GM12878 (cell line): ENCODE data around the gene IKZF1. TPM values are rescaled to one million over a fixed set of nuclear protein-coding genes. Genes with fewer than 3 reads are reported as not detected.
A peak's percentile ranks its signal among the peaks of the same experiment; 100 is the strongest.

ENCODE experiments used
- BCL11A ChIP-seq: IDR thresholded peaks from 2 replicates; pipeline ENCODE4 v1.6.1; 2011; ENCODE audit warnings: low read depth, low read length
- E2F4 ChIP-seq: IDR thresholded peaks from 2 replicates; pipeline ENCODE4 v1.6.1; 2012; ENCODE audit warnings: low read depth, low read length, improper control_type of control experiment
- E4F1 ChIP-seq: fragments of 450-650 bp; IDR thresholded peaks from 2 replicates; pipeline ENCODE4 v1.6.1; 2018; ENCODE audit warnings: borderline replicate concordance, mild to moderate bottlenecking; ENCODE audit not compliant: partially characterized antibody
- EGR1 ChIP-seq, 2 experiments: IDR thresholded peaks; 1 replicate in 1 of 2; 2 replicates in 1 of 2; pipeline ENCODE4 v1.6.1; 2011 to 2012; ENCODE audit warnings: low read depth in 2 of 2, low read length in 2 of 2, borderline replicate concordance in 1 of 2, mild to moderate bottlenecking in 1 of 2, moderate library complexity in 1 of 2
- HDGF ChIP-seq: fragments of 450-650 bp; IDR thresholded peaks from 2 replicates; pipeline ENCODE4 v1.6.1; 2016; ENCODE audit warnings: antibody characterized with exemption
- IKZF2 ChIP-seq, 2 experiments: fragments of 450-650 bp; IDR thresholded peaks; 2 replicates each; pipeline ENCODE4 v1.6.1; 2017; ENCODE audit warnings: mild to moderate bottlenecking in 2 of 2, moderate library complexity in 2 of 2
- NR2C2 ChIP-seq: IDR thresholded peaks from 2 replicates; pipeline ENCODE4 v1.6.1; 2011; ENCODE audit warnings: borderline replicate concordance, low read depth; ENCODE audit not compliant: control insufficient read depth, insufficient read length
- PAX8 ChIP-seq: fragments of 450-650 bp; IDR thresholded peaks from 2 replicates; pipeline ENCODE4 v1.6.1; 2017; ENCODE audit warnings: mild to moderate bottlenecking, moderate library complexity
- POLR2AphosphoS2 ChIP-seq: IDR thresholded peaks from 2 replicates; pipeline ENCODE4 v1.6.1; 2011; ENCODE audit warnings: low read depth, mild to moderate bottlenecking, low read length, improper control_type of control experiment, moderate library complexity
- POLR2AphosphoS5 ChIP-seq: IDR thresholded peaks from 2 replicates; pipeline ENCODE4 v1.6.1; 2011; ENCODE audit warnings: mild to moderate bottlenecking, low read length, inconsistent platforms
- RB1 ChIP-seq: fragments of 450-650 bp; formaldehyde crosslinking; IDR thresholded peaks from 2 replicates; pipeline ENCODE4 v1.6.1; 2017; ENCODE audit warnings: mild to moderate bottlenecking, borderline replicate concordance
- RFX5 ChIP-seq: IDR thresholded peaks from 2 replicates; pipeline ENCODE4 v1.6.1; 2011; ENCODE audit warnings: low read depth, low read length, improper control_type of control experiment
- SP1 ChIP-seq: IDR thresholded peaks from one replicate; pipeline ENCODE4 v1.6.1; 2011; ENCODE audit warnings: low read depth, low read length
- SPI1 ChIP-seq: IDR thresholded peaks from 2 replicates; pipeline ENCODE4 v1.6.1; 2011; ENCODE audit warnings: low read depth, mild to moderate bottlenecking, low read length, moderate library complexity, borderline replicate concordance; ENCODE audit not compliant: insufficient read depth
- TAF1 ChIP-seq: IDR thresholded peaks from 2 replicates; pipeline ENCODE4 v1.6.1; 2011; ENCODE audit warnings: mild to moderate bottlenecking, low read depth, low read length, borderline replicate concordance
- TBL1XR1 ChIP-seq: IDR thresholded peaks from 2 replicates; pipeline ENCODE4 v1.6.1; 2012; ENCODE audit warnings: low read depth, low read length, improper control_type of control experiment
- TCF12 ChIP-seq: IDR thresholded peaks from 2 replicates; pipeline ENCODE4 v1.6.1; 2011; ENCODE audit warnings: low read depth, mild to moderate bottlenecking, low read length
- ZBTB11 ChIP-seq: fragments of 450-650 bp; formaldehyde crosslinking; IDR thresholded peaks from 2 replicates; pipeline ENCODE4 v1.5.0; 2022; ENCODE audit warnings: mild to moderate bottlenecking, missing genetic modification characterization
- ZBTB33 ChIP-seq: fragments of 450-650 bp; IDR thresholded peaks from 2 replicates; pipeline ENCODE4 v1.6.1; 2017; ENCODE audit warnings: mild to moderate bottlenecking
- ZNF384 ChIP-seq: IDR thresholded peaks from 2 replicates; pipeline ENCODE4 v1.6.1; 2012; ENCODE audit warnings: low read depth, mild to moderate bottlenecking, low read length, improper control_type of control experiment, borderline replicate concordance
- ZZZ3 ChIP-seq: IDR thresholded peaks from 2 replicates; pipeline ENCODE4 v1.6.1; 2011; ENCODE audit warnings: low read depth; ENCODE audit not compliant: control insufficient read depth, insufficient read length
- polyA plus RNA-seq, 11 experiments: library from polyadenylated mRNA; depleted of rRNA in 4 of 11; unstranded in 6 of 11; stranded (reverse) in 5 of 11; fragments of >200 nt; fragmentation: Nextera tagmentation in 4 of 11; fragmentation: Illumina TruSeq in 1 of 11; extraction: Ambion mirVana in 4 of 11; extraction: Trizol in 1 of 11; gene quantifications; 1 replicate in 1 of 11; 2 replicates in 10 of 11; pipeline versions ENCODE4 v1.2.1 to v1.2.3, GENCODE V29; 2011 to 2016; ENCODE audit warnings: inconsistent platforms in 2 of 11, missing spikeins in 2 of 11, low read depth in 1 of 11
- total RNA-seq, 4 experiments: library from RNA; depleted of rRNA in 3 of 4; stranded (reverse); fragments of >200 nt in 3 of 4; fragmentation: Illumina TruSeq in 1 of 4; extraction: Trizol in 1 of 4; gene quantifications; 2 replicates each; pipeline versions ENCODE4 v1.2.1 to v1.2.3, GENCODE V29; 2013 to 2021

IKZF1 gene
- total and polyA plus RNA-seq, 10 of the 15 experiments (the other 5 are each of a cell fraction or from before 2014, with no cell fraction given) = 27.2 to 125 (median 71.6) TPM

GRCh38 chr7:50349963-50350944 is 45.7 kb downstream of the IKZF1 start (continued):
- no peak for TF ChIP-seq RB1
- TF ChIP-seq TAF1 = 0 out of 2 replicates have a peak, but pooled peaks have one; percentile 48
- no peak for TF ChIP-seq HDGF
- no peak for TF ChIP-seq POLR2AphosphoS5
- TF ChIP-seq PAX8 = no peak
- TF ChIP-seq ZNF384 = no peak
- TF ChIP-seq TBL1XR1 = peak; percentile 68; the same call in 1 of the 2 replicates
- TF ChIP-seq RFX5 = no peak
- no peak for TF ChIP-seq SPI1
- no peak for TF ChIP-seq ZZZ3
- TF ChIP-seq POLR2AphosphoS2 = no peak
- TF ChIP-seq ZBTB11 (CRISPR knock-in tag) = no peak
- TF ChIP-seq BCL11A = 0 out of 2 replicates have a peak, but pooled peaks have one; percentile 24
- no peak for TF ChIP-seq EGR1 (IDR thresholded peaks at IDR 0.05; ENCODE audit: borderline replicate concordance in 1 of 2, low read depth in 2 of 2, low read length in 2 of 2)
- TF ChIP-seq SP1 = peak; percentile 12
- TF ChIP-seq E2F4 = no peak
- peak; percentile 88 for TF ChIP-seq TCF12
- TF ChIP-seq NR2C2 = no peak
- no peak for TF ChIP-seq E4F1
- TF ChIP-seq IKZF2 (IDR thresholded peaks at IDR 0.05) = peak; percentile 71 to 73
- TF ChIP-seq ZBTB33 = no peak
